ENCODE data around the gene DUOXA2.
"Not testable (repeated sequence)": the region's sequence is repeated elsewhere in the genome, so short reads cannot be mapped to it uniquely, and the experiment has no call there.

Gene DUOXA2

GRCh38 chr15:45128971-45129639 is 15.0 kb downstream of the DUOXA2 start:
- Histone ChIP-seq H3K4me3 (ENCODE audit: low read length) (peak overlapping the region; percentile 53; the same call in 1 of the 2 replicates), H3K27ac (ENCODE audit: low read length) (no peak overlapping the region), H3K4me1 (ENCODE audit: control insufficient read depth, insufficient read depth, low read length) (no peaks in the 10 kb centered on the region), H3K9me3 (ENCODE audit: control insufficient read depth, insufficient read depth, low read length) (no peaks in the 10 kb centered on the region), H3K27me3 (ENCODE audit: control insufficient read depth, insufficient read depth, low read length) (peaks cover 71% of the 10 kb centered on the region), H3K36me3 (ENCODE audit: control insufficient read depth, insufficient read depth, low read length) (no peaks in the 10 kb centered on the region)
- no peak for DNase-seq (ENCODE audit: low read depth, low spot score)
- no CpG with 5 or more reads among the region's 47 CpGs for WGBS (ENCODE audit: insufficient coverage, insufficient read length)

- no peaks in the 10 kb centered on the region for H3K9me3 ChIP-seq (ENCODE audit: control insufficient read depth, insufficient read depth, low read length)
- H3K27ac ChIP-seq (ENCODE audit: low read length): no peak within 1 kb of the TSS
- no peaks in the 10 kb centered on the region for H3K36me3 ChIP-seq (ENCODE audit: control insufficient read depth, insufficient read depth, low read length)
- no peaks in the 10 kb centered on the region for H3K4me1 ChIP-seq (ENCODE audit: control insufficient read depth, insufficient read depth, low read length)
- no peak for DNase-seq (ENCODE audit: low read depth, low spot score)
- WGBS (ENCODE audit: insufficient coverage, insufficient read length): no CpG with 5 or more reads among the region's 46 CpGs
- peaks cover 76% of the 10 kb centered on the region for H3K27me3 ChIP-seq (ENCODE audit: control insufficient read depth, insufficient read depth, low read length)
- H3K4me3 ChIP-seq (ENCODE audit: low read length): peak within 1 kb of the TSS; percentile 53; the same call in 1 of the 2 replicates
Measured at GRCh38 chr15:45129651-45130129, 15.6 kb downstream of the DUOXA2 start, which contains the start of the genes DUOX1 and DUOXA1. Gene DUOX1, plus strand, starts transcription at chr15:45129994. Its CDS starts 1,973 bp downstream, at chr15:45131967. Gene DUOXA1, minus strand, starts transcription at chr15:45129879. Its CDS starts 6,865 bp downstream, at chr15:45123014.

- DNase-seq (ENCODE audit: low read depth, low spot score): no peak
- H3K36me3 ChIP-seq (ENCODE audit: control insufficient read depth, insufficient read depth, low read length): no peaks in the 10 kb centered on the region
- H3K4me3 ChIP-seq (ENCODE audit: low read length): no peak overlapping the region; the same call in 1 of the 2 replicates
- no peaks in the 10 kb centered on the region for H3K4me1 ChIP-seq (ENCODE audit: control insufficient read depth, insufficient read depth, low read length)
- no CpG with 5 or more reads among the region's 7 CpGs for WGBS (ENCODE audit: insufficient coverage, insufficient read length)
- no peak overlapping the region for H3K27ac ChIP-seq (ENCODE audit: low read length)
- H3K27me3 ChIP-seq (ENCODE audit: control insufficient read depth, insufficient read depth, low read length): peaks cover 78% of the 10 kb centered on the region
- H3K9me3 ChIP-seq (ENCODE audit: control insufficient read depth, insufficient read depth, low read length): no peaks in the 10 kb centered on the region
Measured at GRCh38 chr15:45130291-45131000, 16.3 kb downstream of the DUOXA2 start.

- Histone ChIP-seq H3K9me3 (ENCODE audit: control insufficient read depth, insufficient read depth, low read length) (no peaks in the 10 kb centered on the region), H3K27ac (ENCODE audit: low read length) (no peak overlapping the region), H3K4me3 (ENCODE audit: low read length) (no peak overlapping the region), H3K4me1 (ENCODE audit: control insufficient read depth, insufficient read depth, low read length) (no peaks in the 10 kb centered on the region), H3K27me3 (ENCODE audit: control insufficient read depth, insufficient read depth, low read length) (peaks cover 81% of the 10 kb centered on the region), H3K36me3 (ENCODE audit: control insufficient read depth, insufficient read depth, low read length) (no peaks in the 10 kb centered on the region)
- DNase-seq (ENCODE audit: low read depth, low spot score): no peak
- WGBS (ENCODE audit: insufficient coverage, insufficient read length): no CpG with 5 or more reads among the region's 3 CpGs
Measured at GRCh38 chr15:45131510-45131909, 17.4 kb downstream of the DUOXA2 start.

GRCh38 chr15:45132844-45133560 is 18.9 kb downstream of the DUOXA2 start:
- no peaks in the 10 kb centered on the region for H3K4me1 ChIP-seq (ENCODE audit: control insufficient read depth, insufficient read depth, low read length)
- H3K9me3 ChIP-seq (ENCODE audit: control insufficient read depth, insufficient read depth, low read length): no peaks in the 10 kb centered on the region
- peaks cover 77% of the 10 kb centered on the region for H3K27me3 ChIP-seq (ENCODE audit: control insufficient read depth, insufficient read depth, low read length)
- no peak overlapping the region for H3K4me3 ChIP-seq (ENCODE audit: low read length)
- no peak for DNase-seq (ENCODE audit: low read depth, low spot score)
- no CpG with 5 or more reads among the region's 3 CpGs for WGBS (ENCODE audit: insufficient coverage, insufficient read length)
- no peak overlapping the region for H3K27ac ChIP-seq (ENCODE audit: low read length)
- H3K36me3 ChIP-seq (ENCODE audit: control insufficient read depth, insufficient read depth, low read length): no peaks in the 10 kb centered on the region

- H3K9me3 ChIP-seq (ENCODE audit: control insufficient read depth, insufficient read depth, low read length): no peaks in the 10 kb centered on the region
- H3K4me1 ChIP-seq (ENCODE audit: control insufficient read depth, insufficient read depth, low read length): no peaks in the 10 kb centered on the region
- no peak for DNase-seq (ENCODE audit: low read depth, low spot score)
- no CpG with 5 or more reads among the region's 5 CpGs for WGBS (ENCODE audit: insufficient coverage, insufficient read length)
- no peak overlapping the region for H3K27ac ChIP-seq (ENCODE audit: low read length)
- peaks cover 72% of the 10 kb centered on the region for H3K27me3 ChIP-seq (ENCODE audit: control insufficient read depth, insufficient read depth, low read length)
- H3K4me3 ChIP-seq (ENCODE audit: low read length): no peak overlapping the region
- H3K36me3 ChIP-seq (ENCODE audit: control insufficient read depth, insufficient read depth, low read length): no peaks in the 10 kb centered on the region
Measured at GRCh38 chr15:45133561-45133920, 19.4 kb downstream of the DUOXA2 start.

GRCh38 chr15:45134046-45134445 is 19.9 kb downstream of the DUOXA2 start:
- H3K4me1 ChIP-seq (ENCODE audit: control insufficient read depth, insufficient read depth, low read length): no peaks in the 10 kb centered on the region
- WGBS (ENCODE audit: insufficient coverage, insufficient read length): no CpG with 5 or more reads among the region's 7 CpGs
- DNase-seq (ENCODE audit: low read depth, low spot score): no peak
- H3K27me3 ChIP-seq (ENCODE audit: control insufficient read depth, insufficient read depth, low read length): peaks cover 67% of the 10 kb centered on the region
- no peaks in the 10 kb centered on the region for H3K36me3 ChIP-seq (ENCODE audit: control insufficient read depth, insufficient read depth, low read length)
- no peak overlapping the region for H3K27ac ChIP-seq (ENCODE audit: low read length)
- no peak overlapping the region for H3K4me3 ChIP-seq (ENCODE audit: low read length)
- no peaks in the 10 kb centered on the region for H3K9me3 ChIP-seq (ENCODE audit: control insufficient read depth, insufficient read depth, low read length)

- H3K4me3 ChIP-seq (ENCODE audit: low read length): peak overlapping the region; percentile 7; the same call in 1 of the 2 replicates
- H3K27ac ChIP-seq (ENCODE audit: low read length): no peak overlapping the region
- no peaks in the 10 kb centered on the region for H3K9me3 ChIP-seq (ENCODE audit: control insufficient read depth, insufficient read depth, low read length)
- no CpG with 5 or more reads among the region's 57 CpGs for WGBS (ENCODE audit: insufficient coverage, insufficient read length)
- no peaks in the 10 kb centered on the region for H3K4me1 ChIP-seq (ENCODE audit: control insufficient read depth, insufficient read depth, low read length)
- H3K27me3 ChIP-seq (ENCODE audit: control insufficient read depth, insufficient read depth, low read length): peaks cover 60% of the 10 kb centered on the region
- H3K36me3 ChIP-seq (ENCODE audit: control insufficient read depth, insufficient read depth, low read length): no peaks in the 10 kb centered on the region
- no peak for DNase-seq (ENCODE audit: low read depth, low spot score)
Measured at GRCh38 chr15:45134682-45135604, 20.8 kb downstream of the DUOXA2 start.

- WGBS (ENCODE audit: insufficient coverage, insufficient read length): no CpG with 5 or more reads among the region's 37 CpGs
- H3K27me3 ChIP-seq (ENCODE audit: control insufficient read depth, insufficient read depth, low read length): peaks cover 51% of the 10 kb centered on the region
- H3K4me3 ChIP-seq (ENCODE audit: low read length): not testable (repeated sequence)
Measured at GRCh38 chr15:45135705-45136377, 21.7 kb downstream of the DUOXA2 start.

More at GRCh38 chr15:45135705-45136377, 21.7 kb downstream of the DUOXA2 start:
- not testable (repeated sequence) for H3K9me3 ChIP-seq (ENCODE audit: control insufficient read depth, insufficient read depth, low read length); H3K27ac ChIP-seq (ENCODE audit: low read length); DNase-seq (ENCODE audit: low read depth, low spot score); H3K36me3 ChIP-seq (ENCODE audit: control insufficient read depth, insufficient read depth, low read length); H3K4me1 ChIP-seq (ENCODE audit: control insufficient read depth, insufficient read depth, low read length)
